ENCODE measurements around the gene BCKDHB.

- TF ChIP-seq, protein P1, sequence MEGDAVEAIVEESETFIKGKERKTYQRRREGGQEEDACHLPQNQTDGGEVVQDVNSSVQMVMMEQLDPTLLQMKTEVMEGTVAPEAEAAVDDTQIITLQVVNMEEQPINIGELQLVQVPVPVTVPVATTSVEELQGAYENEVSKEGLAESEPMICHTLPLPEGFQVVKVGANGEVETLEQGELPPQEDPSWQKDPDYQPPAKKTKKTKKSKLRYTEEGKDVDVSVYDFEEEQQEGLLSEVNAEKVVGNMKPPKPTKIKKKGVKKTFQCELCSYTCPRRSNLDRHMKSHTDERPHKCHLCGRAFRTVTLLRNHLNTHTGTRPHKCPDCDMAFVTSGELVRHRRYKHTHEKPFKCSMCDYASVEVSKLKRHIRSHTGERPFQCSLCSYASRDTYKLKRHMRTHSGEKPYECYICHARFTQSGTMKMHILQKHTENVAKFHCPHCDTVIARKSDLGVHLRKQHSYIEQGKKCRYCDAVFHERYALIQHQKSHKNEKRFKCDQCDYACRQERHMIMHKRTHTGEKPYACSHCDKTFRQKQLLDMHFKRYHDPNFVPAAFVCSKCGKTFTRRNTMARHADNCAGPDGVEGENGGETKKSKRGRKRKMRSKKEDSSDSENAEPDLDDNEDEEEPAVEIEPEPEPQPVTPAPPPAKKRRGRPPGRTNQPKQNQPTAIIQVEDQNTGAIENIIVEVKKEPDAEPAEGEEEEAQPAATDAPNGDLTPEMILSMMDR (IDR thresholded peaks at IDR 0.05), result no peak
- TF ChIP-seq, protein P2, sequence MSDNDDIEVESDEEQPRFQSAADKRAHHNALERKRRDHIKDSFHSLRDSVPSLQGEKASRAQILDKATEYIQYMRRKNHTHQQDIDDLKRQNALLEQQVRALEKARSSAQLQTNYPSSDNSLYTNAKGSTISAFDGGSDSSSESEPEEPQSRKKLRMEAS (IDR thresholded peaks at IDR 0.05), result no peak
- TF ChIP-seq PBX3 (IDR thresholded peaks at IDR 0.05) (no peak), E2F6 (IDR thresholded peaks at IDR 0.05; ENCODE audit: borderline replicate concordance, low read depth) (no peak), POLR2AphosphoS2 (conservative IDR thresholded peaks at IDR 0.05; ENCODE audit: low read length) (no peak), JUN (IDR thresholded peaks at IDR 0.05) (no peak), JUNB (IDR thresholded peaks at IDR 0.05) (no peak), EP300 (IDR thresholded peaks at IDR 0.05) (no peak), REST (IDR thresholded peaks at IDR 0.05) (no peak), RCOR1 (IDR thresholded peaks at IDR 0.05; ENCODE audit: low read depth, low read length) (no peak), KDM1A (IDR thresholded peaks at IDR 0.05; ENCODE audit: low read depth) (no peak), POLR2A (IDR thresholded peaks at IDR 0.05; ENCODE audit: low read length) (no peak), NFE2L2 (conservative IDR thresholded peaks at IDR 0.05; ENCODE audit: low read length) (no peak), HOXA7 (CRISPR knock-in tag; IDR thresholded peaks at IDR 0.05) (no peak)
These were observed 49.8 kb downstream of the BCKDHB start for GRCh38 chr6:80156221-80156620.

Measured in A549 (cell line).